T-helper 2 cell treated with Interferon-gamma antibody and Interleukin-4, amounts not matched to agents 5 μg/mL and 100 μg/mL, for 36 hours (primary cell): ENCODE measurements around the gene DOC2B.
"Not testable (repeated sequence)": the region's sequence is repeated elsewhere in the genome, so short reads cannot be mapped to it uniquely, and the experiment has no call there.

Experiments
- DNase-seq: peaks from one replicate; pipeline ENCODE4 v3.0.0; 2021; ENCODE audit warnings: low spot score
- H3K27ac Mint-ChIP-seq: one replicate; pipeline ENCODE4 v1.8.0; 2021; ENCODE audit warnings: mild to moderate bottlenecking, mixed read lengths
- H3K27me3 Mint-ChIP-seq: one replicate; pipeline ENCODE4 v1.8.0; 2021; ENCODE audit warnings: low read depth, mixed read lengths
- H3K36me3 Mint-ChIP-seq: one replicate; pipeline ENCODE4 v1.8.0; 2021; ENCODE audit warnings: low read depth, mixed read lengths
- H3K4me1 Mint-ChIP-seq: one replicate; pipeline ENCODE4 v1.8.0; 2021; ENCODE audit warnings: low read depth, mixed read lengths
- H3K4me3 Mint-ChIP-seq: one replicate; pipeline ENCODE4 v1.8.0; 2022; ENCODE audit warnings: mild to moderate bottlenecking, moderate library complexity, mixed read lengths
- H3K9me3 Mint-ChIP-seq: one replicate; pipeline ENCODE4 v1.8.0; 2021; ENCODE audit warnings: mixed read lengths

The DOC2B gene

DNA sequence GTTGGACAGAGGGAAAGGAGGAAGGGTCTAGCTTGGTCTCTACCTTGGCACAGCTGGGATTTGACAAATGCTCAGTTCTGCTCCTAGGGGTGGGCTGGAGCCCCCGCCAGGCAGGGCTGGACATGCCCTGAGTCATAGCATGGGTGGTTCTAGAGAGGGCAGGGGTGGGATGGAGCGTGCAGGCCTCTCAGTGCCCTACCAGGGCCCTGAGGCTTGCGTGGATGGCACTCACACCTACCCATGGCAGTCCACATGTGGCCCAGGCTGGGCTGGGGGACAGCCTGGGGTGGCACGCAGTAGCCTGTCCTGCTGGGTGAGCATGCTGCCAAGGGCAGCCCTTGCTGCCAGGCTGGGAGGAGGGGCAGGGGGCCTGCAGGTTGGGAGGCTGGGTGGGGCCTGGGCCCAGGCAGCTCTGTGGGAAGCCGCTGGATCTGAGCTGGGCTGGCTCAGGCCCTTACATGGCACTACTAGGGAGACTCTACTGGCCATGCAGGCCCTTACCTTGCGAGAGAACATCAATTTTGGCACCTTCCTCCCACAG is 11.2 kb downstream of the DOC2B start:
- Mint-ChIP-seq H3K36me3 (no peaks in the 10 kb centered on the region), H3K27me3 (no peaks in the 10 kb centered on the region), H3K4me3 (no peak overlapping the region), H3K27ac (no peak overlapping the region), H3K4me1 (peaks cover 7% of the 10 kb centered on the region), H3K9me3 (no peaks in the 10 kb centered on the region)
- no peak for DNase-seq

DNA sequence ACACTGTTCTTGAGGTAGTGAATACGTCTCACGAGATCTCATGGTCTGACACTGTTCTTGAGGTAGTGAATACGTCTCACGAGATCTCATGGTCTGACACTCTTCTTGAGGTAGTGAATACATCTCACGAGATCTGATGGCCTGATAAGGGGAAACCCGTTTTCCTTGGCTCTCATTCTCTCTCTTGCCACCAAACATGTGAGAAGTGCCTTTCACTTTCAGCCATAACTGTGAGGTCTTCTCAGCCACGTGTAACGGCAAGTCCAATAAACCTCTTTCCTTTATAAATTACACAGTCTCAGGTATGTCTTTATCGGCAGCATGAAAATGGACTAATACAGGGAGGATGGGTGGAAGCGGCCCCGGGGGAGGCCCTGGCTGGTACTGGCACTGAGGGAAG is 12.8 kb downstream of the DOC2B start:
- not testable (repeated sequence) for H3K4me3 Mint-ChIP-seq, H3K4me1 Mint-ChIP-seq, H3K27me3 Mint-ChIP-seq, H3K9me3 Mint-ChIP-seq, H3K36me3 Mint-ChIP-seq
- peak; percentile 23 for DNase-seq
- peak overlapping the region; percentile 21 for H3K27ac Mint-ChIP-seq

DNA sequence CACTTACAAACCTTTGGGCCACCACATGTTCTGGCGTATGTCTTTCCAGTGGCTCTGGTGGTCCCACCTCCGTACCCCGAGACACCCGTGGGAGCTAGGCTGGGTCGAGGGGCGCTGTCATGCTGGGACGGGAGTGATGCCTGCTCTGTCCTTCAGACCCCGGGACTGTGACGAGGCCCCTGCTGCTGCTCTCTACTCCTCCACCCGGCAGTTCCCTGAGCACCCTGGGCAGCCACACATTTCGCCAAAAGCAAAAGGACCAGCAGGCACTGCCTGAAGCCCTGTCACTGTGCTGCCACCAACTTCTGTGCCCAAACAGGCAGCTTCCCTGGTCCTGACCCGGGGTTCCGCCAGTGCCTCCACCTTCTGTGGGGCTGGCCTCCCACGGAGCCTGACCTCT is 15.5 kb downstream of the DOC2B start:
- Mint-ChIP-seq H3K4me3 (no peak overlapping the region), H3K4me1 (peaks cover 7% of the 10 kb centered on the region), H3K27ac (no peak overlapping the region), H3K36me3 (no peaks in the 10 kb centered on the region), H3K27me3 (no peaks in the 10 kb centered on the region), H3K9me3 (no peaks in the 10 kb centered on the region)
- no peak for DNase-seq

DNA sequence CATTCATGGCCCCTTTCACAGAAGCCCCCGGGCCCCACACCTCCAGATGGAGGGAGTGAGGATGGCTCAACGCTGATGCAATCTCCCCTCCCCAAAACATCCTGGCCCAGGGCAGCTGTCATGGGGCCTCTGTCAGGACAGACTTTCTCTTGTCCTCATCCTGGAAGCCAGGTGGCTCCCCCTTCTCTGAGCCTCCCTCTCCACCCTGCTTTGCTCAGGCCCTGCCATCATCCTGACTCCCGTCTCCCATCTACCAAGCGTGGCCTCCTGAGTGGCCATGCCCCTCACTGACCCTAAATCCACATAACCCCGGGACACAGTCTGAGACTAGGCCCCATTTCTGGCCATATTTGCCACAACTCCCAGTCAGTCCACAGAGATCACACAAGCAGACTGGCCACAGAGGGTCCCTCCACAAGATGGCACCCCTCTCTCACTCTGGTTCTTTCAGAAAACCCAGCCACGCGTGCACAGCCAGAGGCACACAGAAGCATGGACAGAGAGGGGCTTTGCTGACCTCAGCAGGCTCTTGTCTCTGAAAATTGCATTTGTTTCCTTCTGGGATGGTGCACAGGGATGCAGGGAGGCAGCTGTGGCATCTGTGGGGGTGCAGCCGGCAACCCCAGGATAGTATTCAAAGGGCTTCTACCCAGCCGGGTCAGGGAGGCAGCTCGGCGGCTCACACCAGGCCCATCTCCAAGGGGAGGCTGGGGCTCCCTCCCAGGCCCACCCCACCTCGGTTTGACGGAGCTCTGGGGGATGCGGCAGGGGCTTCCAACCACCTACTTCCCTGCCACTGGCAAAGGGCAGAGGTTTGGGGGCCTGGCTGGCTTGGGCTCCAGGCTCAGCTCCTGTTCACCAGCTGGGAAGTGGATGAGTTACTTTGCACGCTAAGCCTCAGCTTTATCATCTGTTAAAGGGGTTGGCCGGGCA is 16.9 kb downstream of the DOC2B start:
- H3K4me3 Mint-ChIP-seq, result no peak overlapping the region
- no peak for DNase-seq
- H3K9me3 Mint-ChIP-seq, result no peaks in the 10 kb centered on the region
- no peaks in the 10 kb centered on the region for H3K27me3 Mint-ChIP-seq
- H3K27ac Mint-ChIP-seq, result no peak overlapping the region
- peaks cover 7% of the 10 kb centered on the region for H3K4me1 Mint-ChIP-seq
- H3K36me3 Mint-ChIP-seq, result no peaks in the 10 kb centered on the region

DNA sequence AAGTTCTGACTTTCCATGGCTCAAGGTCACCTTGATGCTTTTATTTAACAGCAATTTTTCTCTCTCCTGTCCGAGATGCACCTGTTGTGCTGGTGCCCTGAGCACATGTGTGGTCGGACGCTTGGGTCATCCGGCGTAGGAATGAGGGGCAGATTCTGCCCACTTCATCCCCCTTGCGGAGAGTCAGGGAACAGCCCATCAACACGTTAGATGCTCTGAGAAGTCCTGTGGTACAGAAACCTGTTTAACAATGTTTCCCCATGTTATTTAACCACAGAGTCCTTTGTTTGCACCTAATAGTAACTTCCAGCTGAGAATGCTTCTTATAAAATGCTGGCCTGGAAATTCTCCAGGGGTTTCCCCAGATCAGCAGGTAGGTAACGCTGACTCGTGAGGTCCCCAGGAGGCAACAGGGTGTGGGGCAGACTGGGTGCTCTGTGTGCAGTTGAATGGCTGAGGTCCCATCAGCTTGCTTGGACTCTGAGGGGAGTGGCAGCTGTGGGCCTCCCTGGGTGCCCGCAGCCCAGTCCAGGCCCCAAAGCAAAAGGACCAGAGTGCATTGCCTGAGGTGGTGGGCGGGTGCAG is 17.8 kb downstream of the DOC2B start:
- Mint-ChIP-seq H3K4me3 (no peak overlapping the region), H3K36me3 (no peaks in the 10 kb centered on the region), H3K27me3 (no peaks in the 10 kb centered on the region), H3K27ac (no peak overlapping the region), H3K9me3 (no peaks in the 10 kb centered on the region), H3K4me1 (no peaks in the 10 kb centered on the region)
- no peak for DNase-seq

DNA sequence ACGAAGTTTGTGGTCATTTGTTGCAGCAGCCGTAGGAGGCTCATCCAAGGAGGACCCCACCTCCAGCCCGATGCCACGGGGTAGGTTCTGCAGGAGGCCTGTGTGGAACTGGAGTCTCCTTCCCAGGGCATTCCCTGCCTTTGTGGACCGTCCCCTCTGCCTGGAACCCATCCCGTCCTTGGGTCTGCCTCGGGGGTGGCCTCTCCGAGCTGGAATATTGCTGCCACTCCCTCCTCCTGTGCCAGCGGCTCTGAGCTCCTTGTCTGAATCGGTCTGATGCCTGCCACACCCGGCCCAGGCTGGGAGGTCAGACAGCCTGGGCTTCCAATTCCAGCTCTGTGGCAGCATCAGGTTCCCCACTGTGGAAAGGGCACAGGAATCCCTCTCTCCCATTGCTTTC is 18.8 kb downstream of the DOC2B start:
- Mint-ChIP-seq H3K4me1 (no peaks in the 10 kb centered on the region), H3K9me3 (no peaks in the 10 kb centered on the region), H3K4me3 (no peak overlapping the region), H3K27me3 (no peaks in the 10 kb centered on the region), H3K27ac (no peak overlapping the region), H3K36me3 (no peaks in the 10 kb centered on the region)
- no peak for DNase-seq

DNA sequence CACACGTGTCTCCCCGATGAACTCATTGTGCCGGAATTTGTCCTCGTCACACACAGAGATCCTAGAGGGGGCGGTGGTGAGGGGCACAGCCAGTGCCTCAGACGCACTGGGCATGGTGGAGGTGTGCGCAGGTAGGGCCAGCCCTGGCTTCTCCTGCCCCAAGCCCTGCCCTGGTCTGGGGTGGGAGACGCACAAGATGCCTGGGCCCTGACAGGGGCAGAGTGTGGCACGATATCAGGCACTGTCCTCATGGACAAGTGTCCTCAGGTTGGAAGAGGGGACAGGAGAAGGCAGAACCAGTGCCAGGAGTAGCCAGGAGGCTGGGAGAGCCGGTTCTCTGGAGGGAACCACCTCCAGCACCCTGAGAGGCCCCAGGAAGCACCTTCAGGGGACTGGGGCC is 20.0 kb downstream of the DOC2B start:
- no peak overlapping the region for H3K4me3 Mint-ChIP-seq
- no peaks in the 10 kb centered on the region for H3K36me3 Mint-ChIP-seq
- DNase-seq, result no peak
- H3K4me1 Mint-ChIP-seq, result no peaks in the 10 kb centered on the region
- H3K9me3 Mint-ChIP-seq, result no peaks in the 10 kb centered on the region
- H3K27ac Mint-ChIP-seq, result no peak overlapping the region
- no peaks in the 10 kb centered on the region for H3K27me3 Mint-ChIP-seq

DNA sequence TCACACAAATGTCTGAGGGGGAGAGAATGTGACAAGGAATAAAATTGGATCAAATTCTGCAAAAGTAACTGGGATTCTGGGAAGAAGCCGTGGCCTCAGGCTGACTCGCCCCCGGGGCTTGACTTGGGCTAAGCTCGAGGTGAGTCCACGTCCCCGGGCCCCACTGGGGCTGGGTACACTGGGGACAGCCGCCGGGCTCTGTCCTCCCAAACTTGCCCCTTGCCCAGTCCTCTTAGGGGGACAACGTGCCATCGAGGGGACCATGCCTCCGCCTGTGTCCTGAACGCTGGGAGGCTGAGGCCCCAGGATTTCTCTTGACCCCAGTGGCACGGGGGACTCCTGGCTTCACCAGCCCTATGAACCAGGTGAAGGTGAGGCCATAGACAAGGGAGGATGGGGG is 21.1 kb downstream of the DOC2B start:
- Mint-ChIP-seq H3K4me3 (no peak overlapping the region), H3K36me3 (no peaks in the 10 kb centered on the region), H3K27ac (no peak overlapping the region), H3K27me3 (no peaks in the 10 kb centered on the region), H3K4me1 (no peaks in the 10 kb centered on the region), H3K9me3 (no peaks in the 10 kb centered on the region)
- DNase-seq, result no peak

DNA sequence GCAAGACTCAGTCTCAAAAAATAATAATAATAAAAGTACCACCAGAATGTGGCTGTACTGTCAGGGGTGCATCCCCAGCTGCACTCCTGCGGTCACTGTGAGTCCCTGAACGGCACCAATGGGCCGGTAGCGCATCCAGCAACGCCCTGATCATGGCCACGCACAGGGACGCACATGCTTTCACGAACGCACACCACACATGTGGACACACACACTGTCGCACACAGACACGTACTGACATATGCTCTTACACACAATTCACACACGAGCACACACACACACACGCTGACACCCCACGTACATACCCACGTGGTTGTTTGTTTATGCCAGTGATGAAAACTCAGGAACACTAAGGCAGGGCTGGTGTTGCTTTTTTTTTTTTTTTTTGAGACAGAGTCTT is 21.8 kb downstream of the DOC2B start:
- no peaks in the 10 kb centered on the region for H3K9me3 Mint-ChIP-seq
- no peak overlapping the region for H3K4me3 Mint-ChIP-seq
- H3K4me1 Mint-ChIP-seq, result no peaks in the 10 kb centered on the region
- no peaks in the 10 kb centered on the region for H3K36me3 Mint-ChIP-seq
- no peak overlapping the region for H3K27ac Mint-ChIP-seq
- DNase-seq, result no peak
- H3K27me3 Mint-ChIP-seq, result no peaks in the 10 kb centered on the region

DNA sequence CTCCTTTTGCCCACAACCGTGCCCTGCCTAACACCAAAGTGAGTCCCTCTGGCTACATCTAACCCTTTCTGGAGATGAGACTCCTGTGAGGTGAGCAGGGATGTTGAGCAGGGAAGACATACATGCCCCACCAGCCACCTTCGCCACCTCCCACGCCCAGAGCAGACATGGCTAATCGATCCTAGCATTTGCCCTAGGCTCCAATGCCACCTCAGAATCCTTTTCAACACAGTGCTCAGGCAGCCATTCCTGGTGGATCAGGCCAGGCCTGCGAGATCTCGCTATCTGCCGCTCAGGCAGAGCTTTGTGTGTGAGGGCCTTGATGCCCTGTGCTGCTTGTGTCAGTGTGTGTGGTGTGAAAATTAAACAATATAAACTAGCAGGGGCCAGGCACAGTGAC is 23.1 kb downstream of the DOC2B start:
- DNase-seq, result no peak
- Mint-ChIP-seq H3K27me3 (no peaks in the 10 kb centered on the region), H3K36me3 (no peaks in the 10 kb centered on the region), H3K27ac (no peak overlapping the region), H3K9me3 (no peaks in the 10 kb centered on the region), H3K4me1 (no peaks in the 10 kb centered on the region), H3K4me3 (no peak overlapping the region)

DNA sequence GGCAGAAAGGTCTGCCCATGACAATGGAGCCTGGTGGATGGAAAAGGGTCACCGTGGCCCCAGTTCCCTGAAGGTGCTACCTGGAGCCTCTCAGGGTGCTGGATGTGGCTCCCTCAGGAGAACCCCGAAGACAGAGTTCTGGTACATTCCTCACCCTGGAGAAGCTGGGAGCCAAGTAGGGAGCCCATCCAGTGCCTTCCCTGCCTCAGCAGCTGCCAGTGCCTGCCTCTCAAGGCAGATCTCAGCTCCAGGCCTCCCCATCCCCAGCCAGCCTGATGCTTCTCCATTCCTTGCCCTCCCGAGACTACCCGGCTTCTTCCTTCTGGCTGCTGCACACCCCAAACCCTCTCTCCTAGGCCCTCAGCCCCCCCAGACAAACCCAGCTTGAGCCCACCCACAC is 23.5 kb downstream of the DOC2B start:
- H3K27ac Mint-ChIP-seq, result no peak overlapping the region
- no peaks in the 10 kb centered on the region for H3K4me1 Mint-ChIP-seq
- H3K27me3 Mint-ChIP-seq, result no peaks in the 10 kb centered on the region
- H3K36me3 Mint-ChIP-seq, result no peaks in the 10 kb centered on the region
- H3K4me3 Mint-ChIP-seq, result no peak overlapping the region
- DNase-seq, result no peak
- H3K9me3 Mint-ChIP-seq, result no peaks in the 10 kb centered on the region

DNA sequence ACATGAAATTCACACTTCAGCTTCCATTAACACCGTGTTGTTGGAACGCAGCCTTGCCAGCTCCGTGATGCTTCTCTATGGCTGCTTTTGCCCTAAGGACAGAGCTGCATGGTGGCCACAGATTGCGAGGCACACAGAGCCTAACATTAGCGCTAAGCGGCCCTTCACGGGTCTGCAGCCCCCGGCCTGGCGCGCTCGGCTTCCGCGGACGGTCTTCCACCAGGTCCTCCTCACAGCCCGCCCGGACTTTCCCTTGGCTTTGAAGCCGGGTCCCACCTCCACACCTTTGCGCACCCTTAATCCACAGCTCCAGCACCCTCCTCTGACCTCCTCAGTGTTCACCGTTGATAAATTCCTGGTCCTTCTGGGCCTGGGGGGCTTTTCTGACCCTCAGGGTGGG is 24.5 kb downstream of the DOC2B start:
- Mint-ChIP-seq H3K9me3 (no peaks in the 10 kb centered on the region), H3K27me3 (no peaks in the 10 kb centered on the region), H3K27ac (no peak overlapping the region), H3K4me3 (no peak overlapping the region), H3K4me1 (no peaks in the 10 kb centered on the region), H3K36me3 (no peaks in the 10 kb centered on the region)
- DNase-seq, result no peak

DNA sequence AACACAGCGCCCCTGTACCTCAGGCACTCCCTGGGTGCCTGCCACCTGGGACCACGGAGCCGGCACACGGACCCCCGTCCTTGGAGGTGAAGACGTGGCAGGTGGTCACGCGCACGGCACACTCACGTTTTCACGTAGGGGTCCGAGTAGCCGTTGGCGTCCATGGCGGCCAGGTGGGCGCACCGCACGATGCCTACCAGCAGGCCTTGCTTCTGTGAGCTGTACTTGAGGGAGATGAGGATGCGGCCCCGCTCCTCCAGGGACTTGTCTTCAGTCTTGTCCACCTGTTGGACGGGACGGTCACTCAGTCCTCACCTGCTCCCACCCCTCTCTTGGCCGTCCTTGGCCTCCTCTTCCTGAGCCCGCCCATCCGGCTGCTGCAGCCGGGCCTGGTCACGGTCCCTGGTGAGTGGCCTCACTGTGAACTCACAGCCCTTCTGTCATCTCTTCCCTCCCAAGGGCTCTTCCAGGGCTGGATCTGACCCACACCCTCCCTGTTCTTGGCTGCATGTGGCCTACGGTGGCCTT is 25.3 kb downstream of the DOC2B start:
- no peaks in the 10 kb centered on the region for H3K27me3 Mint-ChIP-seq

DNA sequence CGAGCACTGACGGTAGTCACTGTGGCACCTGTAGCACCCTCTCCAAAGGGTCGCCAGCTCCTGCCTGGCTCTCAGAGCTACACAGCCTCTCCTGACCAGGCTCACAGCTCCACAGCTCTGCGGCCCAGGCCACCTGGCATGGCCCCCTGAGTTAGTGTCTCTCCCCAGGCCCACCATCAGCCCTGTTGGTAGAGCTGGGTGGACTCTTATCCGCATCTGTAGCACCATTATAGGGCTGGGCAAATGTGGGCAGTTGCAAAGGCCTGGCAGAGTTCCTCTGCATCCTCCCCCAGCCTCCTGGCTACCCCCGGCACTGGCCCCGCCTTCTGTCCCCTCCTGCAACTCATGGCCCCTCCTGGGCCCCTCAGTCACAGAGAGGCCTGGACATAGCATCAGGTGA is 25.9 kb downstream of the DOC2B start:
- no peaks in the 10 kb centered on the region for H3K27me3 Mint-ChIP-seq
- H3K27ac Mint-ChIP-seq, result no peak overlapping the region
- H3K4me3 Mint-ChIP-seq, result no peak overlapping the region
- no peak for DNase-seq
- no peaks in the 10 kb centered on the region for H3K36me3 Mint-ChIP-seq
- H3K9me3 Mint-ChIP-seq, result no peaks in the 10 kb centered on the region
- no peaks in the 10 kb centered on the region for H3K4me1 Mint-ChIP-seq

More for the DNA sequence above, 25.3 kb downstream of the DOC2B start:
- Mint-ChIP-seq H3K9me3 (no peaks in the 10 kb centered on the region), H3K4me1 (no peaks in the 10 kb centered on the region), H3K27ac (no peak overlapping the region), H3K4me3 (no peak overlapping the region), H3K36me3 (no peaks in the 10 kb centered on the region)
- no peak for DNase-seq
